ENCODE data around the gene FXYD3.

Gene FXYD3, protein sequence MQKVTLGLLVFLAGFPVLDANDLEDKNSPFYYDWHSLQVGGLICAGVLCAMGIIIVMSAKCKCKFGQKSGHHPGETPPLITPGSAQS

DNA sequence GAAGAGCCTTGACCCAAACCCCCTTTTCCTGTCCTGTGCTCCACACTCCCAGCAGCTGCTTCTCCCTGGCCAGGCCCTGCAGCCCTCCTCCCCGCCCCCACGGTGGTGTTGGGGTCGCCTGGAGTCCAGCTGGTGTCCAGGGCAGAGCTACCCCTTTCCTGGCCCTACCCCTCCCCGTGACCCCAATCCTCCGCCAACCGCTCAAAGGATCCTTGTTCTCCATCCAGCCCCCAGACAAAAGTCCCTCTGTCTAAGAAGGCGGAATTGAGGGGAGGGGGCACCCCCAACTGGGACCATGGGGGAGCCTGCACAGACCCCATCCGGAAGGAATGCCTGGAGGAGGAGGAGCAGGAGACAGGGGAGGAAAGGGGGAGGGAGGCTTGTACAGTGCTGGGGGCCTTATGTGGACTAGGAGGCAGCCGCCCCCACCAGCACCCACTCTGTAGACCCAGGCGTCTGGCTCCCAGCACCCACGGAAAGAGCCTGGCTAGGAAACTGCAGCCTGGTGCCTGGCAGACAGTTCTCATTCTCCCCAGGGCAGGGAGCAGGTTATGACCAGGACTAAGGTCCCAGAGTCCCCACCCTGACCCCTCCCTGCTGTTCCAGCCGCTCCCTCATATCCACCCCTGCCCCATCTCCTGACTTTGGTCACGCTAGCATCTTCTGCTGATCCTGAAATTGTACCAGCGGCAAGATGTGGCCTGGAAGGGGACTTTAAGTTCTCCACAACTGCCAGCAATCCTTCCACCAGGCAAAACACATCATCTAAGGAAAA lies at the start of gene FXYD3:
FXYD3 (plus strand) TSS at position 647 of the 775 bp plus-strand sequence. CDS start 3,554 bp downstream, outside the sequence.
- ATAC-seq = no peak

DNA sequence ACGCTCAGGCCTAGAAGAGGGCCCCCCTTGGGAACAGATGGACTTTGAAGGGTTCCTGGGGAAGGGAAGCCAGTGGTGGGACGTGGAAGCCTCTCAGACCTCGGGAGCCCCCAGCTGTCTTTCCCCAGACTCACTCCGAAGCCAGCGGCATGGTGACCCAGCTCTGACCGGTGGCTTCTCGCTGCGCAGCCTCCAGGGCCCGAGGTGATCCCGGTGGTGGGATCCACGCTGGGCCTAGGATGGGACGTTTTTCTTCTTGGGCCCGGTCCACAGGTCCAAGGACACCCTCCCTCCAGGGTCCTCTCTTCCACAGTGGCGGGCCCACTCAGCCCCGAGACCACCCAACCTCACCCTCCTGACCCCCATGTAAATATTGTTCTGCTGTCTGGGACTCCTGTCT lies 49.5 kb upstream of the FXYD3 start:
- no peak for ATAC-seq

DNA sequence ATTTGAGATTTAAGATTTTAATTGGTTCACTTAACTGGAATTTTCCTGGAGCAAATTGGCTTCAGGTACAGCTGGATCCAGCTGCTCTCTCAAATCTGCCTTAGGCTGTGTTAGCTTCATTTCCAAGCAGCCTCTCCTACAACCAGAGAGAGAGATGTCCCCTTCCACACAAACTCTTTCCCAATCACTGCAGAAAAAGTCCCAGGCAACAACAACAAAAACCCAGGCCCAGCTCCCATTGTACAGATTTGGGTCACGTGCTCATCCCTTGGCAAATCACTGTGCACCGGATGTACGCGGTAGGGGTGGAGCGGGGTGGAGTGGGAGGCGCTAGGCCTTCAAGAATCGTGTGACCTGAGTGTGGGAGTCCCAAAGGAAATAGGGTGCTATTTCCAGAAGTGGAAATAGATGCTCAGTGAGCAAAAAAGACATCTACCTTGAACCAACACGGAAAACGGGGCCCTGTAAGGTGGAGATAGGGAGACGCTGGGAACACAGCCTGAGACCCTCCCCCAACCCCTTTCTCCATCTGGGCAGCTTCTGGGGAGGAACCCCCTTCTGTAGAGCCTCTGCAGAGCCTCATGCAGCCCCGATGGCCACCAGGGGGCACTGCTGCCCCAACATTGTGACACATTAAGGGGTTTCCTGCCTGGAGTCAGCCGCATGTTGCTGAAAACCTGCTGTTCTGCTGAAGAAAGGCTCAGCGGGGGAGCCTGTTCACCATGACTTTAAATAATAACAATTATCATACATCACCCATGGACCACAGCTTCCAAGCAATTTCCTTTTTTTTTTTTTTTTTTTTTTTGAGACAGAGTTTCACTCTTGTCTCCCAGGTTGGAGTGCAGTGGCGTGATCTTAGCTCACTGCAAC lies 48.7 kb upstream of the FXYD3 start:
- ATAC-seq = peak; percentile 79 to 80

DNA sequence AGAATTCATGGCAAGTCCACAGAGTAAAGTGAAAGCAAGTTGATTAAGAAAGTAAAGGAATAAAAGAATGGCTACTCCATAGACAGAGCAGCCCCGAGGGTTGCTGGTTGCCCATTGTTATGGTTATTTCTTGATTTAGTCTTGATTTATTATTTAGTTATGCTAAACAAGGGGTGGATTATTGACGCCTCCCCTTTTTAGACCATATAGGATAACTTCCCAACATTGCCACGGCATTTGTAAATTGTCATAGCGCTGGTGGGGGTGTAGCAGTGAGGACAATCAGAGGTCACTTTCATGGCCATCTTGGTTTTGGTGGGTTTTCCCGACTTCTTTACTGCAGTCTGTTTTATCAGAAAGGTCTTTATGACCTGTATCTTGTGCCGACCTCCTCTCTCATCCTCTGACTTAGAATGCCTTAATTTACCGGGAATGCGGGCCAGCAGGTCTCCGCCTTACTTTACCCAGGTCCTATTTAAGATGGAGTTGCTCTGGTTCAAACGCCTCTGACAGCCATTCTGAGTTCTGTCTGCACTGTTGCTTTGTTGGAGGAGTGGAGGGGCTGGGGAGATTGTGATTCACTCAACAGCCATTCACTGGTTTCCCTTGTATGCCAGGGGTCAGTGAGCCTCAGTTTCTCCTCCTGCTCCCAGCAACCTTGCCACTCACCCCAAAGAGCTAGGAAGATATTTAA lies 46.5 kb upstream of the FXYD3 start:
- ATAC-seq = no peak

DNA sequence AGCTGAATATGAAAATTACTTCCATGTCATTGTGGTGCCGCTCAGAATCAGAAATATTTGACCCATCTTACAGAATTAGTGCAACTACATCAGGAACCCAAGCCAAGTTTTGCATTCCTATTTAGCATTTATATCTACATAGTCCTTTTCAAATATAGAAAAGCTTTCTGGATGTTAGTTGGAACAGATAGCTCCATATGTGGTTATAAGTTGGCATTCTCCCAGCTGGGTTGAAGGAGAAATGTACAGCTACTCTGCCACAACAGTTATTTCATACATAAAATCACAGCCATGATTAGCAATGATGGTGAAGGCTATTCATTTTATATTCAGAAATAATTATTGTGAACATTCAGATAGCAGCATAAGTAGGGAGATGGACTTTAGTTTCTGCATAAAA lies 45.9 kb upstream of the FXYD3 start:
- ATAC-seq = no peak

DNA sequence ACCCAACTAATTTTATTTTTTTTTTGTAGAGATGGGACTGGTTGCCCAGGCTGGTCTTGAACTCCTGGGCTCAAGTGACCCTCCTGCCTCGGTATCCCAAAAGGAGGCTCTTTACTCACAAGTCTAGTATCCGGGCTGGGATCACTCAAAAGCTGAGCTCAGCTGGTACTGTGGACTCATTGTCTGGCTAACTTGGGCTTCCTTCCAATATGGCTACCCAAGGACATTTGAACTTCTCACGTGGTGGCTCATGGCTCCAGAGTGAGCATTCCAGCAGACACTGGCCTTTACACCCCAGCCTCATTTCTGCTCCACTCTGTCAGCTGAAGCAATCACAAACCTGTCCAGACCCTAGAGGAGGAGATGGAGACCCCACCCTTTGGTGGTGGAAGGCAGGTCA lies 45.2 kb upstream of the FXYD3 start:
- ATAC-seq = no peak

DNA sequence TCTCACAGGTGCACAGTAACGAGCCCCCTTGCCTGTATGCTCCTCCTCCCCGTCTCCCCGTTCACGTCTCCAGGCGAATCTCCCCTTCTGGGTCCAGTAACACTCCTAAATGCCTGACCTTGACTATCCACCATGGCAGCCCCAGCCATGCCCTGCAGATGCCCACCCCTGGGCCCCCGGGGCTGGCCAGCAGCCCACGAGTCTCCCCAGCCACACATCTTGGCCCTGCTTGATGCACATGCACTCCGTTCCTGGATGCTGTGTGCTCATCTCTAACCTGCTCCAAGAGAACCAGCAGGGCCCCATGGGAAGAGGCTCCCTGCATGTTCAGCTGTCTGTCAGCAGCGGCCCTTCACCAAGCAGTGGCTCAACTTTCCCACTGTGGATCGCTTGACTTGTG lies 42.1 kb upstream of the FXYD3 start:
- ATAC-seq = no peak

DNA sequence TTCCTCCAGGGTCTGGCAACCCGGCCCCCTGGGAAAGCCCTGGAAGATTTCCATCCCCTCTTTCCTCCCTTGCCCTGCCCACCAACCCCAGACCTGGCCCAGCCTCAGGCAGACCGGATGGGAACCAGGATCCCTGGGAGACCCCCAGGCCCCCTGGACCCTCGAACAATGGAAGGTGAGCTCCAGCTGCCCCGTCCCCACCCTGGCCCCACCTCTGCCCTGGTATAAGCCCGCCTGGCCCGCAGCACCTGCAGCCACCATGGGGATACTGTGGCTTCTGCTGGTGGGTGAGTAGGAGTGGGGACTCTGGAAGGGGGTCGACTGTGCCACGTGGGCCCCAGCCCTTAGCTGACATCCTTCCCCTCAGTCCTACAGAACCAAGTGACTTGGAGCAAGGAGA lies 41.7 kb upstream of the FXYD3 start:
- no peak for ATAC-seq

DNA sequence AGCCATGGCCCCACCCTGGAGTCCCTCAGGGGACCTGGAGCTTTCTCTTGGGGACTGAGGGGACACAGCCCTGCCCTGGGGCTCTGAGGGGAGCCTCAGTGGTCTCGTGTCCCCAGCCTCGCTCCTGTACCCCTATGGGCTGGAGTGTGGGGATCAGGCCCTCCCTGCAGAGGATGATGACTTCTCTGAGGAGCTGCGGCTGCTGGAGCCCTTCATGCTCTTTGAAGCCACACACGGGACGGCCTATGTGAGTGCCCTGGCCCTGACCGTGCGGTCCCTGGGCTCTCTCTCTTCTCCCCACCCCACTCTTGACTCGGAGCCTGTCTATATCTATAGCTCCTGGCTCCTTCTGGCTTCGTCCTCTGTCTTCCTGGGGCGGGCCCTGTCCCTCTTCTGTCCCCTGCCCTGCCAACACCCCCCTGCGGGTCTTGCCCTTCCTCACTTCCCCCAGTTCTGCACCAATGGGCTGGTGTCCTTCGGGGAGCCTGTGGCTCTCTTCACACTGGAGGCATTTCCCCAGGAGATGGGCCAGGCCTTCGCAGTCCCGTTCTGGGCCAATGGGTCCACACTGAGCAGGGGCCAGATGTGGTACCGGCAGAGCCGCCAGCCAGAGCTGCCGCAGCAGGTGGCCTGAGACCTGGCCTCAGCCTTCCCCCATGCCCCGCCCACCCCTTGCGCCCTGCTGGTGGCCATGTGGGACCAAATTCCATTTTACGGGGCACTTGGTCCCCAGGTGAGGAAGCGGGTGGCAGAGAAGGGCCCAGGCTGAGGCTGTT lies 41.0 kb upstream of the FXYD3 start:
- ATAC-seq = no peak

DNA sequence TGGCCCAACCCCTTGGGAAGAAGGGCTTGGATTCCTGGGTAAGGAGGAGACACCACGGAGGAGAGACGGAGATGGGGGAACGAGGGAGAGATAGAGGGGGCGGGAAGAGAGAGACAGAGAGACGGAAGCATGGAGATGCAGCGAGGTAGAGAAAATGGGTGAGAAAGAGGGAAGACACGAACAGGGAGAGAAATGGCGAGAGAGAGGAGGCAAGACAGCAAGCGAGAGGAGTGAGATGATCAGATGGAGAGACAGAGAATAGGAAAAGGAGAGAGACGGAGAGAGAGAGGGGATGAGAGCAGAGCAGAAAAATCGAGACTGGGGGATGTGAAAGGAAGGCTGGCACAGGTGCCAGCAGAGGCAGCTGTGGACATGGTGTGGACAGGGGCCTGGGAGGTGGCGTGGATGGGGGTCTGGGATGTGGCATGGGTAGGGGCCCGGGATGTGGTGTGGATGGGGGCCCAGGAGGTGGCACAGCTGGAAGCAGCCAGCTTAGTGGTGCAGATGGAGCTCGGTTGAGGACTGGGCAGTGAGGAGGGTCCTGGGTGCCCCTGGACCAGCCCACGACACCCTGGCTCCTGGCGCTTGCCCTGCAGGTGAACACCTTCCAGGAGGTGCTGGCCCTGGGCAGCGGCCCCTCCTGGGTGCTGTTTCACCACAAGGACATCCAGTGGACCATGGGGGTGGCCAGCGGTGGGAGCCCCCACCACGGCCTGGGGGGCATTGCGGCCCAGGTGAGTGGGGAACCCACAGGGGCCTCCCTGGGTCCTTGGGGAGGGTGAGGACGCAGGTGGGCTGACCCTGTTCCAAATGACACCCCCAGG lies 40.2 kb upstream of the FXYD3 start:
- no peak for ATAC-seq

DNA sequence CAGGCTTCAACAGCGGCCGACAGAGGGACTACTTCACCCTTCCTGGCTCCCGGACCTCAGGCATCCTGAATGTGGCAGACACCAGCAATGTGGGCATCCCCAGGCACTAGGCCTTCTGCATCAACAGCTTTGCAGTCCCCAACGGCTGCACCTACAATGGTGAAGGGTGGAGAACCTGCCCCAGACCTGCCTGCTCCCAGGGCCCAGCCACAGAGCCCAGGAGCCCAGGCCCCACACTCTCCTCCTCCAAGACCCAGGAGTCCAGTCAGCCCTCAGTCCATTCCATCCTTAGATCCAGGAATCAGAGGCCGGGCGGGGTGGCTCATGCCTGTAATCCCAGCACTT lies 39.6 kb upstream of the FXYD3 start:
- no peak for ATAC-seq

DNA sequence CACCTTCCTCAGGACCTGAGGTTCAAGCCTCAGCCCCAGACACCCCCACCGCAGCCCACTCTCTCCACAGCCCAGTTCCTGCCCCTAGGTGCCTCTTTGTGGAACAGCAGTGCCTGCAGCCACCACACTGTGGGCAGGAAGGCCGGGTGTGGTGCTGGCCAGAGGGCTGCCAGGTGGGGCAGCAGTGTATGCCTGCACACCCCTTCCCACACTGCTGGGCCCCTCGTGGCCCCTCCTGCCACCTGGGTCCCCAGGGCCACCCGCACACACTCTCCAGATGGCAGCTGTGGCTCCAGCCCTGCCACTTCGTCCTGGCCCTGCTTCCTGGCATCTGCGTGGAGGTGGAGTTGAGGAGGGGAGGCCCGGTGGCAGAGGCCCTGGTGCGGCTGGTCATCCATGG lies 39.0 kb upstream of the FXYD3 start:
- ATAC-seq = no peak

DNA sequence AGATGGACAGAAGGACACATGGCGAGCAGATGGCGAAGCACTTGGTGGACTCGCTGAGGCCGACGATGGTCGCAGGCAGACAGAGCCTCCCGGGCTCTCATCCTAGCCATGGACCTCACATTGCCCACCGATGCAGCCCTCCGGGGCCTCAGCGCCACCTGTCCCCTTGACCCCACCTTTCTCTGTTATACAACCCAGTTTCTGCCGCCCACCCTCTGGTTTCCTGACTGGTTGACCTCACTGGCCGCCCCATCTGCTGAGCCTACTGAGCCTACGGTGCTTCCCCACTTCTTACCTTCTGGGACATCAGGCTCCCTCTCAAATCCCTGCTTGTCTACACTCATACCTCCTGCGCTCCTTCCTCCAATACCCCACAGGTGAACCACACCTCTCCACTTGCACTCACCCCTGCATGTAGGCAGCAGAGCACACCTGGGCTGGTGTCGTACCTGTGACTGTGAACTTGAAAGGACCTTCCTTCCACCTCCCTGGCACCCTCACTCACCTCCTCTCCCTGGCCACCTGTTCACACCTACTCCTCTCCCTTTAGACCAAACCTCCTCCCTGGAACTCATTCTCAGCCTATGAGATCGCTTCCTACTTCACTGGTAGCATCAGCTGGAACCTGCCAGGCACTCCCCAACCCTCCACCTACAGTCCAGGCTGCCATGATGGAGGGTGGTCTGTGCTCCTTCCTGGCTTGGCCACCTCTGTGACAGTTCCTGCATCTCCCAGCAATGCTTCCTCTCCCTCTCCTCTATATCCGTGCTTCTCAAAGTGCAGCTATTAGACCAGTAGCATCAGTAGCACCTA lies 38.0 kb upstream of the FXYD3 start:
- ATAC-seq = peak in 1 of 2 donors; percentile 24

DNA sequence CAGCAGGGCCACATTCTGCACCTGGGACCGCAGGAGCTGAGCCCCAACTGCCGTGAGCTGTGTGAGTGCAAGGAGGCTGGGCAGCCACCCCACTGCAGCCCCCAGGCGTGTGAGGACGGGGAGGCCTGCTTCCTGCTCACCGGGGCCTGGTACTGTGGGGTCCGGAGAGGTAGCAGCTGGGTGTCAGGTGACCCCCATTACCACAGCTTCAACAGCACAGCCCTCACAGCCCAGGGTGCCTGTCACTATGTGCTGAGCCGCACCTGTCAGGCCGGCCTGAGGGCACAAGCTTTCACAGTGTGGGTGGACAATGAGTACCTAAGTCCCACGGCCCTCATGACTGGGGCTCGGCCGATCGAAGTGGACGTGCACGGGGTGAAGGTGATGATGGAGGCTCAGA lies 35.8 kb upstream of the FXYD3 start:
- no peak for ATAC-seq

DNA sequence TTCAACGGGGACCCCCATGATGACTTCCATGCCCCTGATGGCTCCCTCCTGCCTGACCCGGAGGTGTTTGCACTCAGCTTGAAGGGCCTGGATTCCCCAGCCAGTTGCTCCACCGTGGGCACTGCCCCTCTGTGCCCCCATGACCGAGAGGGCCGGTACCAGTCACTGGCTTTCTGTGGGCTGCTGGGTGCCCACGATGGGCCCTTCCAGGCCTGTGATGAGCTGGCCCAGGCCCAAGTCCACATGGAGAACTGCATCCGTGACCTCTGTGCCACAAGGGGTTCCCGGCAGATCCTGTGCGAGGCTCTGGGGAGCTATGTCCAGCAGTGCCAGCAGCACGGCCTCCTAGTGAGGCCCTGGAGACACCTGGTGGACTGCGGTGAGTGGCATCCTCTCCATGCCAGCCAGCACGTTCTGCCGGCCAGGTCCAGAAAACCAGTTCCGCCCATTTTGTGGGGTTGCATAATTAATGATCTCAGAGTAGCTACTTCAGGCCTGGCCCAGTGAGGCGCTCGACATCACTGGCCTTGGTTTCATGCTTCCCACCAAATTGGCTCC lies 34.9 kb upstream of the FXYD3 start:
- no peak for ATAC-seq

DNA sequence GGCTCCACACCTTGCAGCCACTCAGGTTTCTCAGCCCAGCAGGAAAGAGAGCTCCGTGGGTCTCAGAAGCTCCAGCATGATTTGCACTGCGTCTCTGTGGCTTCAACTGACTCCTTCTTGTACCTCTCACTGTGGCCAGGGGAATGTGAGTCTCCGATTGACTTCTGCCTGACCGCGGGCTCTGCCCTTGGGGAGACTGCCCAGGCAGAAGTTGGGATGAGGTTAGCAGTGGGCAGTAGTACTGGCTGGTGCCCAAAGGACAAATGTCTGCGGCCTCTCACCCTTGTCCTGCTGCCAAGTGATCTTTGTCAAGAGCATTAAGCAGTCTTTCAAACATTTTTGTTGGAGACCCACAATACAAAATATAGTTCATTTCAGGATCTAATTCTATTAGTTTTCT lies 34.4 kb upstream of the FXYD3 start:
- ATAC-seq = no peak

DNA sequence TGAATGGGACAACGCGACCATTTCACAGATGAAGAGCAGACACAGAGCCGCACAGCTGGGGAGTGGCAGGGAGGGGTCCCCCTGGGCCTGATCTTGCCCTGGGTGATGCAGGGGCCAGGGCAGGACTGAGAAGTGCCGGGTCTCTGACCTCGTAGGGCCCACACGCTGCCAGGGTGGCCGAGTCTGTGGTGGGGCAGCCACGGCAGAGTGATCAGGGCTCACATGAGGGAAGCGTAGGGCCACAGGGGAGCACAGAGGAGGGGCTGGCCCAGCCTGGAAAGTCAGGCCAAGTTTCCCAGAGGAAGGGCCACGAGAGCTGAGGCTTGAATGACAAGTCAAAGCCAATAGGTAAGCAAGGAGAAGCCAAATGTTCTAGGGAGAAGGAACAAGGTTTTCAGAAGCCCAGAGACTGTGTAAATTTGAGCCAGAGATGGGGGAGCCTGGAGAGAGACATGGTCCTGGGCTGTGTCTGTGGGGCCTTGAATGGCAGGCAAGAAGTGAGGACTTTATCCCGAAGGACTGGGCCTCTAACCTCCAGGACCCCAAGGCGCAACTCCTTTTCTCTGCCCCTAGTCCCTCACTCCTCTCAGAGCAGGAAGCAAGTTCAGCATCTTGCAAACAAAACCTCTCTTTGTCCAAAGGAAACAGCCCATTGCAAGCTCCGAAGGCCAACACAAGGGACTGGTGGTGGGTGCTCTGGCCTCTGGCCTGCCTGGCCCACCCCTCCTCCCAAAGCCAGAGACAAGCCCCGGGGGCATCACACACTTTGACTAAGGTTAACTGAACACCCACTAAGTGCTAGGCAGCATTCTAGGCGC lies 31.7 kb upstream of the FXYD3 start:
- no peak for ATAC-seq

DNA sequence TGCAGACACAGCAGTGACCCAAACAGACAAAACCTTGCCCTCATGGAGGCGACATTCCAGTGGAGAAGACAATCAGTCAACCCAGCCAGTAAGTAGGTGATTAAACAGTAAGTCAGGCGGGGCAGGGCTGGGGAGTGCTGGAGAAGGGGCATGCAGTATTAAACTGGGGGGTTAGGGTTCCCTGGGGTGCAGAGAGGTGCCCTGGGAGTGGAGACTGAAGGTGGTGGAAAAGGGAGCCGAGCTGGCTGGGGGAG lies 31.2 kb upstream of the FXYD3 start:
- ATAC-seq = no peak

DNA sequence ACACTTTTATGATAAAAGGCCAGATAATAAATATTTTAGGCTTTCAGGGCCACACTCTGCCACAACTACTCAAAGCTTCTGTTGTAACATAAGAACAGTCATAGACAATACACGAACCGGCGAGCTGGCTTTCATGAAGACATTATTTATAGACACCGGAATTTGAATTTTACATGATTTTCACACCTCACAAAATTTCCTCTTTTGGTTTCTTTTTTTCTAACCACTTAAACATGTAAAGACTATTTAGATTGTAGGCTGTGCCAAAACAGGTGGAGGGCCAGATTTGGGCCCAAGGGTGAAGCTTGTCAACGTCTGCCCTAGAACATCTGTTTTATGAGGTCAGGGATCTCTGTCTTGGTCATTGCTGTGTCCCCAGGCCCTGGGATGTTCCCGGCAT lies 29.7 kb upstream of the FXYD3 start:
- ATAC-seq = no peak

DNA sequence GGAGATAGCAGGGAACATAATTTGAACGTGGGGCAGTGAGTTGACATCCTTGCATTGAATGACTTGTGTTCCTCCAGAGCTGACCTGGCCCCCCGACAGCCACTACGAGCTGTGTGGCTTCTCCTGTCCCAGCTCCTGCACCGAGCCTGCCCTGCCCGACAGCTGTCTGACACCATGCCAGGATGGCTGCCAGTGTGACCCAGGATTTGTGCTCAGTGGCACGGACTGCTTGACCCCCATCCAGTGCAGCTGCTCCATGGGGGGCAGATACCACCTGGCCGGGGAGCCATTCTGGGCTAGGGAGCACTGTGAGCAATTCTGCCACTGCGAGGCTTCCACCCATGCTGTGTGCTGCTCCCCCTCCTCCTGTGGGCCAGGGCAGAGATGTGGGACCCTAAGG lies 29.2 kb upstream of the FXYD3 start:
- ATAC-seq = no peak

Data from activated CD4-positive, CD25-positive, alpha-beta regulatory T cell treated with anti-CD3 and anti-CD28 coated beads, Interleukin-2, amount 50 U/mL, for 24 hours (primary cell).